HFF-Myc (cell line): ENCODE measurements around the gene NLN.

Source experiments
- DNase-seq: peaks from one replicate; pipeline ENCODE4 v3.0.0-alpha.2; 2011; ENCODE audit warnings: low read depth; ENCODE audit errors: extremely low read depth
- H3K4me3 ChIP-seq: replicated peaks from 2 replicates; pipeline ENCODE4 v1.5.1; 2011; ENCODE audit warnings: low read depth, mild to moderate bottlenecking, control low read depth, low read length
- TF ChIP-seq, protein P1 (sequence below): IDR thresholded peaks from 2 replicates; pipeline ENCODE4 v1.5.1; 2012; ENCODE audit warnings: mild to moderate bottlenecking, low read depth, low read length, control low read depth; ENCODE audit errors: missing control alignments

The NLN gene

GRCh38 chr5:65856520-65856919 is 134.5 kb downstream of the NLN start:
- DNase-seq = no peak
- no peak overlapping the region for H3K4me3 ChIP-seq
- TF ChIP-seq, protein P1, sequence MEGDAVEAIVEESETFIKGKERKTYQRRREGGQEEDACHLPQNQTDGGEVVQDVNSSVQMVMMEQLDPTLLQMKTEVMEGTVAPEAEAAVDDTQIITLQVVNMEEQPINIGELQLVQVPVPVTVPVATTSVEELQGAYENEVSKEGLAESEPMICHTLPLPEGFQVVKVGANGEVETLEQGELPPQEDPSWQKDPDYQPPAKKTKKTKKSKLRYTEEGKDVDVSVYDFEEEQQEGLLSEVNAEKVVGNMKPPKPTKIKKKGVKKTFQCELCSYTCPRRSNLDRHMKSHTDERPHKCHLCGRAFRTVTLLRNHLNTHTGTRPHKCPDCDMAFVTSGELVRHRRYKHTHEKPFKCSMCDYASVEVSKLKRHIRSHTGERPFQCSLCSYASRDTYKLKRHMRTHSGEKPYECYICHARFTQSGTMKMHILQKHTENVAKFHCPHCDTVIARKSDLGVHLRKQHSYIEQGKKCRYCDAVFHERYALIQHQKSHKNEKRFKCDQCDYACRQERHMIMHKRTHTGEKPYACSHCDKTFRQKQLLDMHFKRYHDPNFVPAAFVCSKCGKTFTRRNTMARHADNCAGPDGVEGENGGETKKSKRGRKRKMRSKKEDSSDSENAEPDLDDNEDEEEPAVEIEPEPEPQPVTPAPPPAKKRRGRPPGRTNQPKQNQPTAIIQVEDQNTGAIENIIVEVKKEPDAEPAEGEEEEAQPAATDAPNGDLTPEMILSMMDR = no peak

GRCh38 chr5:65858316-65858715 is 136.3 kb downstream of the NLN start:
- no peak for DNase-seq
- TF ChIP-seq, protein P1 = no peak
- no peak overlapping the region for H3K4me3 ChIP-seq

DNA sequence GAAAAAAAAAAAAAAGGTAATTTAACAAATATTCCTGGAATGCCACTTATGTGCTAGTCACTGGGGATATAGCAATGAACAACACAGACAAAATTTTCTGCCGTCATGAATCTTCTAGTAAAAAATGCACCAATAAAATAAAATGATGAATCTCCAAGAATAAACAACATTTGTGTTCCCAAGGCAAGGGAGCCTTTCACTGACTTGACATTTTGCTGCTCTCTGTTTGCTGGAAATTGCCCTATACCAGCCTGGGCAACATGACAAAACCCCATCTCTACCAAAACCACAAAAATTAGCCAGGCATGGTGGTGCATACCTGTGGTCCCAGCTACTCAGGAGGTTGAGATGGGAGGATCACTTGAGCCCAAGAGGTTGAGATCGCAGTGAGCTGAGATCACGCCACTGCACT is 139.8 kb downstream of the NLN start:
- TF ChIP-seq, protein P1 = no peak
- peak; percentile 83 for DNase-seq
- no peak overlapping the region for H3K4me3 ChIP-seq

DNA sequence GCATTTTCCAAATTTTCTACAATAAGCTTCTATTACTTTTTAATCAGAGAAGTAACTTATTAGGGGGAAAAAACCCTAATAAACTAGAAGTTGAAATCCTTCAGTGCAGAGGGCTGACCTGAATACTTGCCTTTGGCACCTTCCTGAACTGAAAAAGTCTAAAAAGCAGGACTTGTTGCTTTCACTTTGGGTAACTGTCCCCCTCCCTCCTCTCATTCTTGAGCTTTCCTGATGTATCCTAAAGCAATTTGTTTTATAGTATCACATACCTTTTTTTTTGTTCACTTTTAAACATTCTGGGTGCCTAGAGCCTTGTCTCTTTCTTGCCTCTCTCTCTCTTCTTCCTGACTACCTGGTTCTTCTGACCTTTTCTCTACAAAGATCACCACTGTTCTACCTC is 140.4 kb downstream of the NLN start:
- no peak overlapping the region for H3K4me3 ChIP-seq
- TF ChIP-seq, protein P1 = no peak
- DNase-seq = no peak

GRCh38 chr5:65863747-65864146 is 141.7 kb downstream of the NLN start:
- no peak for DNase-seq
- TF ChIP-seq, protein P1 = no peak
- H3K4me3 ChIP-seq = no peak overlapping the region

DNA sequence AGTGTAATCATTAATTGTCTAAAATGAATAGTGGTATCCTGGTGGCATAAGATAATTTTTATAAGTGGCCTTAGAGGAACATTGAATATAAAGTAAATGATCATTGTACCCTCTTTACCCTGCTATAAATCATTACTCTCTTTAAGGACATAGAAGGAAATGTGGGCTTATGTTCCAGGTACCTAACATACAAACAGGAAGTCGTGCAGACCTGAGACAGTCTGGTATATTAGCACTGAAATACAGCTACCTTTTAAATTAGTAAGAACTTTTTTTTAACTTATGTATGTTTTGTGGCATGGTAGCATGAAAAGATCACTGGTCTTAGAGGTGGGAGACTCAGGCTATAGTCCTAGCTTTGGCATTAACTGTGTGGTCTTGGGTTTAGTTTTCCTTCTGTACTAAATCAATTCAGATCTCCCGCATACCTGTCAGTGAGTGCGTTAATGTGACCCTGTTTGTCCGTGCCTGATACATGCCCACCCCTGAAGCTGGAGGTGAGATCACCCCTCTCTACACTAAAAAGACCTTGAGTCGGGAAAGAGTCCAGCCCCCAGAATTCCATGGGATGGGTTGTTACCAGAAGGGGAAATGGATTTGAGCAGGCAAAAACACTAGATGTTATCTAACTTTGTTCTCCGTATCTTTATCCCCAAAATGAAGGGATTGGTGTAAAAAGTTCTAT is 145.0 kb downstream of the NLN start:
- TF ChIP-seq, protein P1 = no peak

DNA sequence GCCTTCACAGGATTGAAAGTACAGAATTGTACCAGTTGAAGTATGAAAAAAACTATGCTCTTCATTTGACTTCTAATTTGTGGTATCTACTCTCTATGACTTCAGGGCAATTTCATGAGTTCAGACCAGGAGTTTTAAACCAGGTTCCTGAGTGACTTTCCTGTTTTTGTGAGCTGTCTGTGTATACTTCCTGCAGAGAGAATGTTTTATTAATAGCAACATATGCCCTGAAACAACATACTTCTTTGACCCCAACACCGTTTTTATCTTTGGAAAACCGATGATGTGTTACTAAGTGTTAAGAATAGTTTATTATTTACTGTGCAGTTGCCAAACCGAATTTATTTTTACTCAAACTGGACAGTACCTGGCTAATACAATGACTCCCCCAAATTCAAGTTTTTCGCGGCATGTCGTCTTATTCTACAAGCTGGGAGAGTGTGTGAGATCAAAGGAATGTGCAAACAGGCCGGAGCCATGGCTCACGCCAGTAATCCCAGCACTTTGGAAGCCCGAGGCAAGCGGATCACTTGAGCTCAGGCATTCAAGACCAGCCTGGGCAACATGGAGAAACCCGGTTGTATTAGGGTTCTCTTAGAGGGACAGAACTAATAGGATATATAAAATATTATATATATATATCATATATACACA is 145.7 kb downstream of the NLN start:
- no peak for DNase-seq
- TF ChIP-seq, protein P1 = no peak
- no peak overlapping the region for H3K4me3 ChIP-seq

More for the DNA sequence above, 145.0 kb downstream of the NLN start:
- DNase-seq = no peak
- no peak overlapping the region for H3K4me3 ChIP-seq
